HEK293 (cell line): Measurements from ENCODE around the gene AGRN.

Experiments
- CTCF ChIP-seq: fragments of 450-650 bp; formaldehyde crosslinking; IDR thresholded peaks from 2 replicates; pipeline ENCODE4 v1.5.1; 2016; ENCODE audit warnings: missing biosample characterization, missing genetic modification characterization
- GFI1B ChIP-seq: fragments of 450-650 bp; formaldehyde crosslinking; IDR thresholded peaks from 2 replicates; pipeline ENCODE4 v1.5.1; 2016; ENCODE audit warnings: missing biosample characterization, missing genetic modification characterization
- GLIS2 ChIP-seq: fragments of 450-650 bp; formaldehyde crosslinking; IDR thresholded peaks from 2 replicates; pipeline ENCODE4 v1.5.1; 2016; ENCODE audit warnings: missing biosample characterization, missing genetic modification characterization
- TCF7L2 ChIP-seq: IDR thresholded peaks from 2 replicates; pipeline ENCODE4 v1.6.1; 2011; ENCODE audit warnings: low read depth, mild to moderate bottlenecking, inconsistent platforms, low read length, moderate library complexity, borderline replicate concordance
- ZBTB26 ChIP-seq: fragments of 450-650 bp; formaldehyde crosslinking; optimal IDR thresholded peaks from 2 replicates; pipeline ENCODE3; 2016; ENCODE audit warnings: missing biosample characterization, mild to moderate bottlenecking, missing genetic modification characterization
- ZNF146 ChIP-seq: fragments of 450-650 bp; formaldehyde crosslinking; IDR thresholded peaks from 2 replicates; pipeline ENCODE4 v1.5.1; 2016; ENCODE audit warnings: missing biosample characterization, missing genetic modification characterization
- ZNF157 ChIP-seq: fragments of 450-650 bp; formaldehyde crosslinking; IDR thresholded peaks from 2 replicates; pipeline ENCODE4 v1.5.1; 2016; ENCODE audit warnings: missing biosample characterization, missing genetic modification characterization
- ZNF274 ChIP-seq, 2 experiments: fragments of 200-500 bp in 1 of 2; fragments of 450-650 bp in 1 of 2; sonication (Bioruptor generic) in 1 of 2; formaldehyde crosslinking in 1 of 2; IDR thresholded peaks; 2 replicates each; pipeline versions ENCODE4 v1.5.1 to v1.6.1; 2014 to 2016; ENCODE audit warnings: borderline replicate concordance in 1 of 2, inconsistent platforms in 1 of 2, low read length in 1 of 2, missing biosample characterization in 1 of 2, missing genetic modification characterization in 1 of 2
- ZNF280D ChIP-seq: fragments of 450-650 bp; formaldehyde crosslinking; IDR thresholded peaks from 2 replicates; pipeline ENCODE4 v1.5.1; 2016; ENCODE audit warnings: missing biosample characterization, missing genetic modification characterization
- ZNF677 ChIP-seq: fragments of 450-650 bp; IDR thresholded peaks from 2 replicates; pipeline ENCODE4 v1.5.0; 2018; ENCODE audit warnings: missing biosample characterization, mild to moderate bottlenecking, missing genetic modification characterization, moderate library complexity
- ZNF837 ChIP-seq: fragments of 450-650 bp; formaldehyde crosslinking; IDR thresholded peaks from 2 replicates; pipeline ENCODE4 v1.5.1; 2016; ENCODE audit warnings: missing biosample characterization, missing genetic modification characterization

GRCh38 chr1:1004420-1004779 lies 15.5 kb upstream of the AGRN start:
- TF ChIP-seq TCF7L2 (no peak), CTCF (tag by site-specific recombination) (no peak), ZNF146 (no peak), ZBTB26 (tag by site-specific recombination) (no peak), ZNF274 (IDR thresholded peaks at IDR 0.05; ENCODE audit: low read length) (no peak), ZNF274 (tag by site-specific recombination; IDR thresholded peaks at IDR 0.05; ENCODE audit: borderline replicate concordance) (no peak), ZNF280D (tag by site-specific recombination) (no peak), ZNF837 (tag by site-specific recombination) (no peak), GFI1B (no peak), ZNF157 (tag by site-specific recombination) (no peak), ZNF677 (tag by site-specific recombination) (no peak), GLIS2 (no peak)
